ENCODE measurements around the gene WWC1. TPM values are rescaled to one million over a fixed set of nuclear protein-coding genes. Genes with fewer than 3 reads are reported as not detected.

Gene WWC1
- total and polyA plus RNA-seq, 4 donors = 12.9 to 47.1 (median 29.4) TPM

DNA sequence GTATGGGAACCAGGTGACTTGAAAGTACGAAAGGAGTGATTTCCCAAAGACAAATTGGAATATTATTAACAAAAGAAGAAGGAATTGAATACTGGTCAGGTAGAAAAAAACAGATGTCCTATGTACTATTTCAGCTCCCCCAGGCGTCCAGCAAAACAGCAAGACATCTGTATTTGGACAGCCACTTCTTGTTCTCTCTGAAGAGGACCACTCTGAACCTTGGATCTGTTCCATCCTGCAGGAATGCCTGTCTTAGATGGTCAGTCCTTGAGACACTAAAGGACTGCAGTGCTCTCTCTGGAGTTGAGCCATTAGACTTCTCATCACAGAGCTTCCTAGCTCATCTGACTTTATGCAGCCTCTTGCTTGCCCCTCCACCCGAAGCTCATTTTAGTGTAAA, 120.4 kb downstream of the WWC1 start:
- no peak overlapping the region for H3K27ac ChIP-seq (ENCODE audit: low read depth, low read length)
- DNase-seq (ENCODE audit: low read depth in 4 of 6, low spot score in 6 of 6) = peak in 1 of 6 donors; percentile 26
- peaks cover 10% of the 10 kb centered on the region for H3K4me1 ChIP-seq (ENCODE audit: control insufficient read depth, insufficient read depth, low read length)
- H3K36me3 ChIP-seq (ENCODE audit: control insufficient read depth, insufficient read depth, low read length) = peaks cover 27% of the 10 kb centered on the region
- 83% methylated on average over 2 of the region's 3 CpGs for WGBS (ENCODE audit: insufficient coverage)
- no peaks in the 10 kb centered on the region for H3K9me3 ChIP-seq (ENCODE audit: control insufficient read depth, insufficient read depth, low read length)
- no peak overlapping the region for H3K4me3 ChIP-seq (ENCODE audit: low read depth, low read length)
- no peaks in the 10 kb centered on the region for H3K27me3 ChIP-seq (ENCODE audit: control insufficient read depth, insufficient read depth, low read length)

DNA sequence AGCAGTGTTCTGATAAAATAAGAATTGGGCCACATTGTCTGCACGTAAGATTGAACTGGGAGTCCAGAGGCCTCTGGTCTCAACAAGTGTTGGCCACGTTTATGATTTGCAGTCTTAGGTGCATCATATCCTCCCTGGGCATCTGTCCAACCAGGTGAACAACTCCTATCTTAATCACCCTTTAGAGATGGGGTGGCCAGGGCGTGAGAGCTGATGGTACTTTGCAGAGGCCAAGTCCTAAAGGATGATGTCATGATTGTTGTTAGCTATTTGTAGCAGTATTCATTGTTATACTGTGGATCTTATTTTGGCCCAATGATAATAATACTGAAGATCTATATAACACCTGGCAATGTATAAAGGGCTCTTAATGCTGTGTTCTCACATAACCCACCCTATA, 121.6 kb downstream of the WWC1 start:
- DNase-seq (ENCODE audit: low read depth in 4 of 6, low spot score in 6 of 6) = no peak
- H3K4me3 ChIP-seq (ENCODE audit: low read depth, low read length) = no peak overlapping the region
- H3K36me3 ChIP-seq (ENCODE audit: control insufficient read depth, insufficient read depth, low read length) = peaks cover 29% of the 10 kb centered on the region
- 100% methylated on average over 1 of the region's 3 CpGs for WGBS (ENCODE audit: insufficient coverage)
- H3K27ac ChIP-seq (ENCODE audit: low read depth, low read length) = no peak overlapping the region
- H3K9me3 ChIP-seq (ENCODE audit: control insufficient read depth, insufficient read depth, low read length) = no peaks in the 10 kb centered on the region
- peaks cover 14% of the 10 kb centered on the region for H3K4me1 ChIP-seq (ENCODE audit: control insufficient read depth, insufficient read depth, low read length)
- no peaks in the 10 kb centered on the region for H3K27me3 ChIP-seq (ENCODE audit: control insufficient read depth, insufficient read depth, low read length)

DNA sequence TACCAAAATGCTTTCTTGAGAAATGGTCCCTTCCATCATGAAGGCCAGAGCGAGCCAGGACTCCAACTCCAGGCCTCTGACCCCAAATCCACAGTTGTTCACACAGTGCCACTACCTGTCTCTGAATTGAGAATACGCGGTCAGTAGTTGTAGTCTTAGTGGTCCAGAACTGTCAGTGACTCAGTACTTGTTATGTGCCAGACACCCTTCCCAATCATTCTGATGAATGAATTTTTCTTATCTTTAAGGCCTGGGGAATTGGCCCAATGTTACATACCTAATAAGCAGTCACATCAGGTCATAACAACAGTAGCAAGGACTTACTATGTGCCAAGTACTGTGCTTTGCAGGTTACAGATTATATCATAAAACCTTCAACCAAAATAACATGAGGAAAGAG, 122.2 kb downstream of the WWC1 start:
- Histone ChIP-seq H3K27me3 (ENCODE audit: control insufficient read depth, insufficient read depth, low read length) (no peaks in the 10 kb centered on the region), H3K4me1 (ENCODE audit: control insufficient read depth, insufficient read depth, low read length) (peaks cover 15% of the 10 kb centered on the region), H3K27ac (ENCODE audit: low read depth, low read length) (no peak overlapping the region), H3K36me3 (ENCODE audit: control insufficient read depth, insufficient read depth, low read length) (peaks cover 29% of the 10 kb centered on the region), H3K9me3 (ENCODE audit: control insufficient read depth, insufficient read depth, low read length) (no peaks in the 10 kb centered on the region), H3K4me3 (ENCODE audit: low read depth, low read length) (no peak overlapping the region)
- DNase-seq (ENCODE audit: low read depth in 4 of 6, low spot score in 6 of 6) = no peak
- WGBS (ENCODE audit: insufficient coverage) = 100% methylated on average over 1 of the region's 3 CpGs

GRCh38 chr5:168415401-168415800, 124.0 kb downstream of the WWC1 start:
- Histone ChIP-seq H3K4me3 (ENCODE audit: low read depth, low read length) (no peak overlapping the region), H3K27ac (ENCODE audit: low read depth, low read length) (no peak overlapping the region), H3K27me3 (ENCODE audit: control insufficient read depth, insufficient read depth, low read length) (no peaks in the 10 kb centered on the region), H3K4me1 (ENCODE audit: control insufficient read depth, insufficient read depth, low read length) (peaks cover 10% of the 10 kb centered on the region), H3K9me3 (ENCODE audit: control insufficient read depth, insufficient read depth, low read length) (no peaks in the 10 kb centered on the region), H3K36me3 (ENCODE audit: control insufficient read depth, insufficient read depth, low read length) (peaks cover 26% of the 10 kb centered on the region)
- peak in 1 of 6 donors; percentile 70 for DNase-seq (ENCODE audit: low read depth in 4 of 6, low spot score in 6 of 6)
- 80% methylated on average over 1 of the region's 4 CpGs for WGBS (ENCODE audit: insufficient coverage)

- H3K36me3 ChIP-seq (ENCODE audit: control insufficient read depth, insufficient read depth, low read length) = peaks cover 28% of the 10 kb centered on the region
- no peaks in the 10 kb centered on the region for H3K9me3 ChIP-seq (ENCODE audit: control insufficient read depth, insufficient read depth, low read length)
- no peak for DNase-seq (ENCODE audit: low read depth in 4 of 6, low spot score in 6 of 6)
- no peaks in the 10 kb centered on the region for H3K27me3 ChIP-seq (ENCODE audit: control insufficient read depth, insufficient read depth, low read length)
- no peak overlapping the region for H3K27ac ChIP-seq (ENCODE audit: low read depth, low read length)
- H3K4me1 ChIP-seq (ENCODE audit: control insufficient read depth, insufficient read depth, low read length) = peaks cover 10% of the 10 kb centered on the region
- WGBS (ENCODE audit: insufficient coverage) = 87% methylated on average over 4 of the region's 6 CpGs
- no peak overlapping the region for H3K4me3 ChIP-seq (ENCODE audit: low read depth, low read length)
Measured at GRCh38 chr5:168415971-168416370, 124.5 kb downstream of the WWC1 start.

DNA sequence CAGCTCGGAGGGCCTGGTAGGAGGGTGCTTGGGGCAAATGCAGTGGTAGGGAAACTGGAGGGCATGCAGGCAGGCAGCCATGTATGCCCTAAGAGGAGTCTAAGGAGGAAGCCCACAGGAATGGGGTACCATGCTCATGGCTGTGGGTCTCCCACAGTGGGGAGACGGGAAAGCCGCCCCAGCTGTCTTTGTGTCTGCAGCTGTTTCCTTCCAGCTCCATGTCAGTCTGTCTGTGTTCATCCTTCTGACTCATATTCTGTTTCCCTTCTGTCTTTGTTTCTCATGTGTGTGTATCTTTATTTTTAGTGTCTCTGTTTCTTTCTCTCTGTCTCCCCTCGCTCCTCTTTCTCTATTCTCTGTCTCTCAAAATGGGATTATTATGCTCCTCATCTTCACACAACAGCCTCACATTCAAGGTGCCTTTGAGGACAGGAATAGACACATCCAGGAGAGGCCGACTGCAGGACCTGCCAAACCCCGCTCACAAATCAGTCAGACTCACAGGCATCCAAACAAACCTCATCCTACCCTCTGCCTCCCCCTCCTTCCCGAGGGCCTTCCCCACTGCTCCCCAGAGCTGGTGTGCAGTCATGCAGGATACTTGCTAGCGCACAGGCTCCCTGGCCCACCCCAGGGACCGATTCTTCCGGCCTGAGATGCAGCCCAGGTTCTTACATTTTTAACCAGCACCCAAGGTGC, 126.4 kb downstream of the WWC1 start:
- no peak for DNase-seq (ENCODE audit: low read depth in 4 of 6, low spot score in 6 of 6)

GRCh38 chr5:168420461-168420860, 129.0 kb downstream of the WWC1 start:
- Histone ChIP-seq H3K9me3 (ENCODE audit: control insufficient read depth, insufficient read depth, low read length) (no peaks in the 10 kb centered on the region), H3K36me3 (ENCODE audit: control insufficient read depth, insufficient read depth, low read length) (peaks cover 30% of the 10 kb centered on the region), H3K27me3 (ENCODE audit: control insufficient read depth, insufficient read depth, low read length) (no peaks in the 10 kb centered on the region), H3K4me1 (ENCODE audit: control insufficient read depth, insufficient read depth, low read length) (peaks cover 10% of the 10 kb centered on the region), H3K4me3 (ENCODE audit: low read depth, low read length) (no peak overlapping the region), H3K27ac (ENCODE audit: low read depth, low read length) (no peak overlapping the region)
- no peak for DNase-seq (ENCODE audit: low read depth in 4 of 6, low spot score in 6 of 6)
- WGBS (ENCODE audit: insufficient coverage) = 93% methylated on average over 8 of the region's 9 CpGs

More for the DNA sequence above, 126.4 kb downstream of the WWC1 start:
- Histone ChIP-seq H3K4me3 (ENCODE audit: low read depth, low read length) (no peak overlapping the region), H3K27ac (ENCODE audit: low read depth, low read length) (no peak overlapping the region), H3K36me3 (ENCODE audit: control insufficient read depth, insufficient read depth, low read length) (peaks cover 31% of the 10 kb centered on the region), H3K4me1 (ENCODE audit: control insufficient read depth, insufficient read depth, low read length) (peaks cover 10% of the 10 kb centered on the region), H3K27me3 (ENCODE audit: control insufficient read depth, insufficient read depth, low read length) (no peaks in the 10 kb centered on the region), H3K9me3 (ENCODE audit: control insufficient read depth, insufficient read depth, low read length) (no peaks in the 10 kb centered on the region)
- WGBS (ENCODE audit: insufficient coverage) = 77% methylated on average over 10 of the region's 10 CpGs

- whole genome bisulfite sequencing (ENCODE audit: insufficient coverage) = 90% methylated on average over 3 of the region's 4 CpGs
- Histone ChIP-seq H3K27me3 (ENCODE audit: control insufficient read depth, insufficient read depth, low read length) (no peaks in the 10 kb centered on the region), H3K36me3 (ENCODE audit: control insufficient read depth, insufficient read depth, low read length) (peaks cover 32% of the 10 kb centered on the region), H3K9me3 (ENCODE audit: control insufficient read depth, insufficient read depth, low read length) (no peaks in the 10 kb centered on the region), H3K4me1 (ENCODE audit: control insufficient read depth, insufficient read depth, low read length) (peaks cover 17% of the 10 kb centered on the region), H3K27ac (ENCODE audit: low read depth, low read length) (no peak overlapping the region), H3K4me3 (ENCODE audit: low read depth, low read length) (no peak overlapping the region)
- no peak for DNase-seq (ENCODE audit: low read depth in 4 of 6, low spot score in 6 of 6)
Measured at GRCh38 chr5:168422431-168422830, 131.0 kb downstream of the WWC1 start.

DNA sequence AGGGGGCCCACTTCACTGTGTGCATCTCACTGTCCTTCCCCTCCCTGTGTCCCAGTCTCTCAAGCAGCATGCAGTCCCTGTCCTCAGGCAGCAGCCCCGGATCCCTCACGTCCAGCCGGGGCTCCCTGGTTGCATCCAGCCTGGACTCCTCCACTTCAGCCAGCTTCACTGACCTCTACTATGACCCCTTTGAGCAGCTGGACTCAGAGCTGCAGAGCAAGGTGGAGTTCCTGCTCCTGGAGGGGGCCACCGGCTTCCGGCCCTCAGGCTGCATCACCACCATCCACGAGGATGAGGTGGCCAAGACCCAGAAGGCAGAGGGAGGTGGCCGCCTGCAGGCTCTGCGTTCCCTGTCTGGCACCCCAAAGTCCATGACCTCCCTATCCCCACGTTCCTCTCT, 132.0 kb downstream of the WWC1 start:
- no peaks in the 10 kb centered on the region for H3K27me3 ChIP-seq (ENCODE audit: control insufficient read depth, insufficient read depth, low read length)
- H3K4me1 ChIP-seq (ENCODE audit: control insufficient read depth, insufficient read depth, low read length) = peaks cover 9% of the 10 kb centered on the region
- DNase-seq (ENCODE audit: low read depth in 4 of 6, low spot score in 6 of 6) = no peak
- no peaks in the 10 kb centered on the region for H3K9me3 ChIP-seq (ENCODE audit: control insufficient read depth, insufficient read depth, low read length)
- H3K27ac ChIP-seq (ENCODE audit: low read depth, low read length) = no peak overlapping the region
- no peak overlapping the region for H3K4me3 ChIP-seq (ENCODE audit: low read depth, low read length)
- H3K36me3 ChIP-seq (ENCODE audit: control insufficient read depth, insufficient read depth, low read length) = peaks cover 23% of the 10 kb centered on the region
- 94% methylated on average over 8 of the region's 9 CpGs for WGBS (ENCODE audit: insufficient coverage)

DNA sequence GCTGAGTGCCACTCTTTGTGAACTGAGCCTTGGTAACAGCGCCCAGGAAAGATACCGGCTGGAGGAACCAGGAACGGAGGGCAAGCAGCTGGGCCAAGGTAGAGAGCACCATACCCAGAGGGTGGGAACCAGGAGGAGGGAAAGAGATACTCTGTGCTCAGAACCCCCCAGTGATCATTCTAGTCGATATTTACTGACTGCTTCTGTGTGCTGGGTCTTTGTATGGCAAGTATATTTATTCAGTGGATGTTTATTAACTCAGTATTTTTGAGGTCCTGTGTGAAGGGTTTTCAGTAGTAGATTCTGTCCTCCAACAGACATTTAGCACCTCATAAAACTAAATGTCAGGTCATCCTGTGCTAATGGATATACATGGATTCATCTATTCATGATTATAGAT, 132.5 kb downstream of the WWC1 start:
- DNase-seq (ENCODE audit: low read depth in 4 of 6, low spot score in 6 of 6) = no peak
- H3K4me1 ChIP-seq (ENCODE audit: control insufficient read depth, insufficient read depth, low read length) = peaks cover 7% of the 10 kb centered on the region
- H3K36me3 ChIP-seq (ENCODE audit: control insufficient read depth, insufficient read depth, low read length) = peaks cover 27% of the 10 kb centered on the region
- no peaks in the 10 kb centered on the region for H3K27me3 ChIP-seq (ENCODE audit: control insufficient read depth, insufficient read depth, low read length)
- no peaks in the 10 kb centered on the region for H3K9me3 ChIP-seq (ENCODE audit: control insufficient read depth, insufficient read depth, low read length)
- H3K4me3 ChIP-seq (ENCODE audit: low read depth, low read length) = no peak overlapping the region
- WGBS (ENCODE audit: insufficient coverage) = 89% methylated on average over 3 of the region's 4 CpGs
- no peak overlapping the region for H3K27ac ChIP-seq (ENCODE audit: low read depth, low read length)

All from spinal cord (tissue), 10 donors.